Keratinocyte (primary cell): ENCODE measurements around the gene LRRC15. TPM values are rescaled to one million over a fixed set of nuclear protein-coding genes. Genes with fewer than 3 reads are reported as not detected.

Source experiments
- DNase-seq: peaks from one replicate; pipeline ENCODE4 v3.0.0-alpha.2; 2011; ENCODE audit warnings: low read depth, missing footprints, low spot score
- FAIRE-seq: peaks from 2 replicates; lab custom pipeline; 2011; peaks lifted over from hg19 to GRCh38; lab: Jason Lieb, UNC
- H2AFZ ChIP-seq: 2 replicates; pipeline ENCODE4 v1.6.0; 2012; ENCODE audit warnings: low read length, control low read depth, inconsistent platforms; ENCODE audit not compliant: control insufficient read depth
- H3K27ac ChIP-seq: 2 replicates; pipeline ENCODE4 v1.5.1; 2011; ENCODE audit warnings: low read length; ENCODE audit not compliant: control insufficient read depth, insufficient read depth
- H3K27me3 ChIP-seq: 3 replicates; pipeline ENCODE4 v1.6.0; 2011; ENCODE audit warnings: low read length; ENCODE audit not compliant: control insufficient read depth, insufficient read depth; ENCODE audit errors: extremely low read depth
- H3K36me3 ChIP-seq, 2 experiments: 2 replicates in 1 of 2; 3 replicates in 1 of 2; pipeline ENCODE4 v1.5.1; 2011; ENCODE audit warnings: low read length in 2 of 2, mild to moderate bottlenecking in 1 of 2; ENCODE audit not compliant: control insufficient read depth in 2 of 2, insufficient read depth in 2 of 2; ENCODE audit errors: extremely low read depth in 1 of 2
- H3K4me1 ChIP-seq: 3 replicates; pipeline ENCODE4 v1.5.1; 2011; ENCODE audit warnings: low read length; ENCODE audit not compliant: control insufficient read depth, insufficient read depth; ENCODE audit errors: extremely low read depth
- H3K4me2 ChIP-seq: 3 replicates; pipeline ENCODE4 v1.6.0; 2011; ENCODE audit warnings: low read depth, low read length; ENCODE audit not compliant: control insufficient read depth, insufficient read depth; ENCODE audit errors: extremely low read depth
- H3K4me3 ChIP-seq, 3 experiments: fragments of 200-600 bp in 1 of 3; sonication (generic) in 1 of 3; 2 replicates in 2 of 3; 3 replicates in 1 of 3; pipeline ENCODE4 v1.5.1; 2011 to 2016; ENCODE audit warnings: low read length in 3 of 3, mild to moderate bottlenecking in 3 of 3, control low read depth in 2 of 3, inconsistent platforms in 1 of 3, low read depth in 1 of 3, mixed read lengths in 1 of 3, mixed run types in 1 of 3, moderate library complexity in 1 of 3; ENCODE audit not compliant: control insufficient read depth in 2 of 3, insufficient read depth in 2 of 3; ENCODE audit errors: extremely low read depth in 1 of 3
- H3K79me2 ChIP-seq: 2 replicates; pipeline ENCODE4 v1.6.0; 2012; ENCODE audit warnings: low read length; ENCODE audit not compliant: control insufficient read depth, insufficient read depth
- H3K9ac ChIP-seq: 3 replicates; pipeline ENCODE4 v1.6.0; 2011; ENCODE audit warnings: low read length; ENCODE audit not compliant: control insufficient read depth, insufficient read depth; ENCODE audit errors: extremely low read depth
- H3K9me1 ChIP-seq: 3 replicates; pipeline ENCODE4 v1.6.0; 2011; ENCODE audit warnings: low read length; ENCODE audit not compliant: control insufficient read depth, insufficient read depth; ENCODE audit errors: extremely low read depth
- H3K9me3 ChIP-seq: 2 replicates; pipeline ENCODE4 v1.5.1; 2012; ENCODE audit warnings: low read depth, low read length; ENCODE audit not compliant: control insufficient read depth
- H4K20me1 ChIP-seq: 3 replicates; pipeline ENCODE4 v1.6.0; 2011; ENCODE audit warnings: low read length; ENCODE audit not compliant: control insufficient read depth, insufficient read depth; ENCODE audit errors: extremely low read depth
- CTCF ChIP-seq, 3 experiments: IDR thresholded peaks in 1 of 3; conservative IDR thresholded peaks in 1 of 3; optimal IDR thresholded peaks in 1 of 3; 2 replicates in 2 of 3; 3 replicates in 1 of 3; pipeline versions ENCODE3 to v1.5.1; 2011; ENCODE audit warnings: low read length in 3 of 3, mild to moderate bottlenecking in 3 of 3, moderate library complexity in 2 of 3, control low read depth in 1 of 3, inconsistent platforms in 1 of 3; ENCODE audit not compliant: insufficient read depth in 2 of 3; ENCODE audit errors: extremely low read depth in 1 of 3
- EZH2 ChIP-seq: IDR thresholded peaks from one replicate; pipeline ENCODE4 v1.6.1; 2012; ENCODE audit warnings: inconsistent platforms, mild to moderate bottlenecking, low read length, moderate library complexity
- dilution Hi-C: fragments of 300-500 bp; cut with MboI; formaldehyde crosslinking; loops from one replicate; pipeline ENCODE4 v1.7.0; 2020; ENCODE audit warnings: low sequenced_read_pairs; ENCODE audit not compliant: extremely low pct_ligation_motif_present
- polyA plus RNA-seq, 5 experiments: library from polyadenylated mRNA; depleted of rRNA in 3 of 5; stranded (reverse) in 3 of 5; stranded (forward) in 1 of 5; unstranded in 1 of 5; fragments of >200 nt; gene quantifications; 1 replicate in 1 of 5; 2 replicates in 3 of 5; 3 replicates in 1 of 5; pipeline versions ENCODE4 v1.2.1 to v1.2.3, GENCODE V29; 2011 to 2012; ENCODE audit warnings: missing spikeins in 2 of 5, low read depth in 1 of 5, low replicate concordance in 1 of 5

Gene LRRC15
- polyA plus RNA-seq, 1 donor (not counting 4 experiments of a cell fraction or from before 2014, with no cell fraction given) = not detected

GRCh38 chr3:194324823-194325327 is 44.7 kb downstream of the LRRC15 start:
- no peak for FAIRE-seq
- H3K4me2 ChIP-seq = no peak overlapping the region

GRCh38 chr3:194323785-194324735 is 45.5 kb downstream of the LRRC15 start:
- Histone ChIP-seq H3K4me1 (peaks cover 32% of the 10 kb centered on the region), H3K36me3 (no peaks in the 10 kb centered on the region), H3K9me1 (no peaks in the 10 kb centered on the region), H2AFZ (peak overlapping the region; percentile 41), H3K79me2 (no peaks in the 10 kb centered on the region), H3K4me3 (no peak overlapping the region), H3K4me2 (no peak overlapping the region), H3K9me3 (peaks cover 1% of the 10 kb centered on the region), H3K9ac (peak overlapping the region; percentile 30), H3K27ac (peak overlapping the region; percentile 76), H3K27me3 (no peaks in the 10 kb centered on the region), H4K20me1 (no peaks in the 10 kb centered on the region)
- DNase-seq (no peak), FAIRE-seq (no peak)
- dilution Hi-C loops = loop anchor here (25.0 kb wide), 2 partner anchors 162 to 562 kb away; no protein-coding TSS in a partner anchor
- TF ChIP-seq EZH2 (no peak), CTCF (optimal IDR thresholded peaks at IDR 0.05 in 1 of 3, IDR thresholded peaks at IDR 0.05 in 1 of 3, conservative IDR thresholded peaks at IDR 0.05 in 1 of 3; ENCODE audit: extremely low read depth in 1 of 3, insufficient read depth in 2 of 3, low read length in 3 of 3) (no peak)

More at GRCh38 chr3:194324823-194325327, 44.7 kb downstream of the LRRC15 start:
- Histone ChIP-seq H2AFZ (no peak overlapping the region), H3K79me2 (no peaks in the 10 kb centered on the region), H3K27me3 (no peaks in the 10 kb centered on the region), H3K4me3 (no peak overlapping the region), H4K20me1 (no peaks in the 10 kb centered on the region), H3K9ac (no peak overlapping the region), H3K27ac (no peak overlapping the region), H3K9me3 (peaks cover 1% of the 10 kb centered on the region), H3K4me1 (peaks cover 32% of the 10 kb centered on the region), H3K9me1 (no peaks in the 10 kb centered on the region), H3K36me3 (no peaks in the 10 kb centered on the region)
- TF ChIP-seq EZH2 (no peak), CTCF (optimal IDR thresholded peaks at IDR 0.05 in 1 of 3, IDR thresholded peaks at IDR 0.05 in 1 of 3, conservative IDR thresholded peaks at IDR 0.05 in 1 of 3; ENCODE audit: extremely low read depth in 1 of 3, insufficient read depth in 2 of 3, low read length in 3 of 3) (no peak)
- DNase-seq = no peak
- dilution Hi-C loops = loop anchor here (25.0 kb wide), 2 partner anchors 163 to 563 kb away; no protein-coding TSS in a partner anchor
